Lower lobe of right lung (tissue), 2 donors: ENCODE results near the gene GUK1. TPM values are rescaled to one million over a fixed set of nuclear protein-coding genes. Genes with fewer than 3 reads are reported as not detected.
"Not testable (repeated sequence)": the region's sequence is repeated elsewhere in the genome, so short reads cannot be mapped to it uniquely, and the experiment has no call there.

Source experiments
- ATAC-seq, 2 donors: fragments of 200-7000 bp; cut with Tn5 transposase; one replicate each; pipeline ENCODE4 v1.9.1; 2020 to 2022; ENCODE audit warnings: mild to moderate bottlenecking in 2 of 2, moderate library complexity in 2 of 2
- DNase-seq: peaks from one replicate; pipeline ENCODE4 v3.0.0-alpha.2; 2020
- H3K27ac ChIP-seq: fragments of 200-600 bp; one replicate; pipeline ENCODE4 v1.8.0; 2022
- H3K27me3 ChIP-seq: fragments of 200-600 bp; one replicate; pipeline ENCODE4 v1.8.0; 2022; ENCODE audit warnings: low read depth
- H3K36me3 ChIP-seq: fragments of 200-600 bp; one replicate; pipeline ENCODE4 v1.8.0; 2022; ENCODE audit warnings: mild to moderate bottlenecking
- H3K4me1 ChIP-seq: fragments of 200-600 bp; one replicate; pipeline ENCODE4 v1.8.0; 2022
- H3K4me3 ChIP-seq: fragments of 200-600 bp; one replicate; pipeline ENCODE4 v1.8.0; 2022; ENCODE audit warnings: mild to moderate bottlenecking
- H3K9me3 ChIP-seq: fragments of 200-600 bp; one replicate; pipeline ENCODE4 v1.8.0; 2022
- intact Hi-C: fragments of 100-400 bp; cut with DNase I; formaldehyde crosslinking; loops from one replicate; pipeline ENCODE4 v1.11.0; 2022
- total RNA-seq: library from RNA; stranded (reverse); fragmentation: NEBNext Ultra II Directional; extraction: Animal tissue kit (Norgen Biotek cat#: 25700); gene quantifications from one replicate; pipeline ENCODE4 v1.2.1, GENCODE V29; 2021
- TF ChIP-seq, protein P1 (sequence below): fragments of 200-600 bp; IDR thresholded peaks from one replicate; pipeline ENCODE4 v1.8.0; 2022; ENCODE audit warnings: antibody characterized with exemption, mild to moderate bottlenecking
- donor health status: DM: no; HTN: yes; CAD: no; lungs with severe emphysema.

Gene GUK1
- total RNA-seq, 1 donor from 2014 or later, result 192 TPM

DNA sequence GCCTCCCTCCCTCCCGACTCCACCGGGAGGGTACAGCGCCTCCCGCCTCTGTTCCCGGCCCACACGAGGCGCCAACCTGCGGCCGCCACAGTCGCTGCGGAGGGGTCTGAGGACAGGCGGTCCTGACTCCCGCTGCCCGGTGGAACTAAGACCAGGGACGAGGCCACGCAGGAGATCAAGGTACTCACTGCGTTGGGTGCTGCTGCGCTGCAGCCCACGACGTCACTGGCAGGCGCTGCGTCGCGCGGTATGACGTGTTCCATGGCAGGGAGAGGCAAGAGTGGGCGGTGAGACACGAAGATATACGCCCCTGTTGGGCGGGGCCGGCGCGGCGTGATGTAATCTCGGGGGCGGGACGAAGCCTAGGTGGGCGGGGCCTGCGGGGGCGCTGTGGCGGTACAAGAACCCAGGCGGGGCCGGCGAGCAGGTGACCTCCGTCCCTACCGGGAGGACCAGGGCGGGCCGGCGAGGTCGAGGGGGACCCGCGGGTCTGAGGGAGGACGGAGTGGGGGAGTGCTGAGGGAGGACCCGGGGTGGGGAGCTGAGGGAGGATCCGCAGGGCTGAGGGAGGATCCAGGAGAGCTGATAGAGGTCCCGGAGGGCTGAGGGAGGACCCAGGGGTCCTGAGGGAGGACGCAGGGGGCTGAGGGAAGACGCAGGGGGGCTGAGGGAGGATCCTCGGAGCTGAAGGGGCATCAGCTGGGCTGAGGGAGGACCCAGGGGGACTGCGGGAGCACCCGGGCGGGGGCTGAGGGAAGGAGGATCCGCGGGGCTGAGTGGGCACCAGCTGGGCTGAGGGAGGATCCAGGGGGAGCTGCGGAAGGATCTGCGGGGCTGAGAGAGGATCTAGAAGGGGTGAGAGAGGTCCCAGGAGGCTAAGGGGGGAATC is 30.8 kb upstream of the GUK1 start, which contains the start of gene MRPL55:
Gene MRPL55 (minus strand): TSS at position 227 of the 889 bp plus-strand sequence. CDS start 1,039 bp downstream, outside the sequence.
- Histone ChIP-seq H3K9me3 (no peaks in the 10 kb centered on the region), H3K27me3 (no peaks in the 10 kb centered on the region), H3K4me3 (peak within 1 kb of the TSS; percentile 78), H3K27ac (peak within 1 kb of the TSS; percentile 92), H3K4me1 (peaks cover 22% of the 10 kb centered on the region), H3K36me3 (peaks cover 23% of the 10 kb centered on the region)
- DNase-seq, result peak; percentile 97
- peak; percentile 97 to 99 for ATAC-seq
- TF ChIP-seq, protein P1, sequence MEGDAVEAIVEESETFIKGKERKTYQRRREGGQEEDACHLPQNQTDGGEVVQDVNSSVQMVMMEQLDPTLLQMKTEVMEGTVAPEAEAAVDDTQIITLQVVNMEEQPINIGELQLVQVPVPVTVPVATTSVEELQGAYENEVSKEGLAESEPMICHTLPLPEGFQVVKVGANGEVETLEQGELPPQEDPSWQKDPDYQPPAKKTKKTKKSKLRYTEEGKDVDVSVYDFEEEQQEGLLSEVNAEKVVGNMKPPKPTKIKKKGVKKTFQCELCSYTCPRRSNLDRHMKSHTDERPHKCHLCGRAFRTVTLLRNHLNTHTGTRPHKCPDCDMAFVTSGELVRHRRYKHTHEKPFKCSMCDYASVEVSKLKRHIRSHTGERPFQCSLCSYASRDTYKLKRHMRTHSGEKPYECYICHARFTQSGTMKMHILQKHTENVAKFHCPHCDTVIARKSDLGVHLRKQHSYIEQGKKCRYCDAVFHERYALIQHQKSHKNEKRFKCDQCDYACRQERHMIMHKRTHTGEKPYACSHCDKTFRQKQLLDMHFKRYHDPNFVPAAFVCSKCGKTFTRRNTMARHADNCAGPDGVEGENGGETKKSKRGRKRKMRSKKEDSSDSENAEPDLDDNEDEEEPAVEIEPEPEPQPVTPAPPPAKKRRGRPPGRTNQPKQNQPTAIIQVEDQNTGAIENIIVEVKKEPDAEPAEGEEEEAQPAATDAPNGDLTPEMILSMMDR, result no peak
- intact Hi-C loops, result no loop called here

DNA sequence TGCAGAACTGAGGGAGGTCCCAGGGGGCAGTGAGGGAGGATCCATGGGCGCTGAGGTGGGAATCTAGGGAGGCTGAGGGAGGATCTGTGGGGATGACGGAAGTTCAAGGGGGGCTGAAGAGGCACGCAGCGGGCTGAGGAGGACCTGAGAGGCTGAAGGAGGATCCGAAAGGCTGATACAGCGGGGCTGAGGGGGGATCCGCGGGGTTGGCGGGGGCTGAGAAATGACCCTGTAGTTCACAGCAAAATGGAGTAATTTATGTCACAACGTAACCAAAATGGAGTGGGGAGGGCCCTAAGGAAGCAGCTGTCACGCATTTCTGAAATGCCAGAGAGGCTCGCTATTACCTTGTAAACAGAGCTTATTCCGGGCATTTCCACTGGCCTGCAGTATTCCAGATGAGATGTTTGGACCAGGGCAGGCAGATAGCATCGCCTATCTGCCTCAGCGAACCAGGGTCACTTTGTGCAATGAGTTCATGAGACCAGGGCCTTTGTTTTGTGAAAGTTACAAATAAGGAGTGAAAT is 30.1 kb upstream of the GUK1 start:
- Histone ChIP-seq H3K4me3 (peak overlapping the region; percentile 78), H3K27ac (peak overlapping the region; percentile 92), H3K4me1 (peaks cover 22% of the 10 kb centered on the region), H3K27me3 (no peaks in the 10 kb centered on the region), H3K36me3 (peaks cover 23% of the 10 kb centered on the region), H3K9me3 (no peaks in the 10 kb centered on the region)
- intact Hi-C loops, result no loop called here
- TF ChIP-seq, protein P1, result no peak
- ATAC-seq (peak; percentile 12 to 52), DNase-seq (no peak)

DNA sequence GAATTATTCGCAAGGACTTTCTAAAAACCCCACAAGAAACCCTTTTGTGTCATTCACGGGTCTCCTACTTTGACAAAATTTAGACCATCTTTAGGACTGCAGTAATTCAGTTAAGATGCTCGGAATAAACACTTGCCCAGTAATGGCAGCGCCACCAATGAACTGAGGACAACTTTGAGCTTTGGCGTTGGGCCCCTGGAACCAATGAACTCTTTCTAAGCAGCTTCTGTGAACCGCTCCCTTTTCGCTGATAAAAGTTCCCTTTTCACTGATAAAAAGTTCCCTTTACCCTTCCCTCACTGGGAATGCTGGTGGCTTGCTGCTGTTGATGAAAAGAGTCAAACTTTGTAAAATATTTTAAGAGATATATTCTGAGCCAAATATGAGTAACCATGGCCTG is 29.5 kb upstream of the GUK1 start:
- Histone ChIP-seq H3K27ac (peak overlapping the region; percentile 92), H3K36me3 (peaks cover 23% of the 10 kb centered on the region), H3K4me3 (no peak overlapping the region), H3K27me3 (no peaks in the 10 kb centered on the region), H3K9me3 (no peaks in the 10 kb centered on the region), H3K4me1 (peaks cover 22% of the 10 kb centered on the region)
- ATAC-seq, result no peak
- intact Hi-C loops, result no loop called here
- DNase-seq, result no peak
- TF ChIP-seq, protein P1, result no peak

DNA sequence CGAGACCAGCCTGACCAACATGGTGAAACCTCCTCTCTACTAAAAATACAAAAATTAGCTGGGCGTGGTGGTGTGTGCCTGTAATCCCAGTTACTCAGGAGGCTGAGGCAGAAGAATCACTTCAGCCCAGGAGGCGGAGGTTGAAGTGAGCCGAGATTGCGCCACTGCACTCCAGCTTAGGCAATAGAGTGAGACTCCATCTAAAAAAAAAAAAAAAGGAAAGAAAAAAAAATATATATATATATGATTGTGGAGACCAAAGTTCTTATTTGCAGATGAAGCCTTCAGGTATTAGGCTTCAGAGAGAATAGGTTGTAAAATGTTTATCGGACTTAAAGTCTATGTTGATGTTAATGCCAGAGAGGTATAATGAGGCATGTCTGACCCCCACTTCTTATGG is 28.8 kb upstream of the GUK1 start:
- intact Hi-C loops, H3K4me3 ChIP-seq, ATAC-seq, H3K9me3 ChIP-seq, H3K27me3 ChIP-seq, DNase-seq: not testable (repeated sequence)
- H3K27ac ChIP-seq, result peak overlapping the region; percentile 92
- H3K36me3 ChIP-seq, result peaks cover 15% of the 10 kb centered on the region
- H3K4me1 ChIP-seq, result peaks cover 22% of the 10 kb centered on the region

DNA sequence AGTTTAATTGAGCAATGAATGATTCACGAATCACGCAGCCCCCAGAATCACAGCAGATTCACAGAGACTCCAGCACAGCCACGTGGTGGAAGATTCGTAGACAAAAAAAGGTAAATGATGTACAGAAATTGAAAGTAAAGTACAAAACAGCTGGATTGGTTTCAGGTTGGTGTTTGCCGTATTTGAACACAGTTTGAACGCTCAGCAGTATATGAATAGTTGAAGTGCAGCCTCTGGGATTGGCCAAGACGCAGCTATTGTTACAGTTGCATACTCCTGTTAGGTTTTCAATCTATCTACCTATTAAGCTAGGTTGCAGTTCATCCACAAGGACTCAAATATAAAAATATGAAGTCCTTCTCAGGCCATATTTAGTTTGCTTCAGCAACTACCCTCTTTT is 27.9 kb upstream of the GUK1 start:
- no peak for DNase-seq
- H3K36me3 ChIP-seq, result peaks cover 7% of the 10 kb centered on the region
- peaks cover 22% of the 10 kb centered on the region for H3K4me1 ChIP-seq
- intact Hi-C loops, result no loop called here
- H3K27ac ChIP-seq, result no peak overlapping the region
- no peaks in the 10 kb centered on the region for H3K9me3 ChIP-seq
- H3K27me3 ChIP-seq, result no peaks in the 10 kb centered on the region
- H3K4me3 ChIP-seq, result no peak overlapping the region
- ATAC-seq, result no peak
- TF ChIP-seq, protein P1, result no peak

DNA sequence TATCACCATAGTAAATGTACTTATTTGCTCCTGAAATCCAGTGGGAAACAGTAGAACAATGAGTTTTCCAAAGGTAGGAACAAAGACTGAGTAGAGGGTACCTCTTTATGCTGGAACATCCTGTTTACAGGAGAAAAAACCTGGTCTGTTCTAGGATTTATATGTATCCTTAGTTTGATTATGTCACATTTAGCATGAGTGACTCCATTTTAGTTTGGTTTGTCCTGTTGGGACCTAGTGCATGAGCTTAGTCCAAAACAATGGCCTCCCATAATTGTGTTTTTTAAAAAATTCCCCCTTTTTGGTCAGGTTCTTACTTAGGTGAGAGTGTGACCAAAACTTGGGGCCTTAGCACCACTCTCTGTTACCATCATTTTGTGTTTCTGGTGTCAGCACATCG is 27.5 kb upstream of the GUK1 start:
- DNase-seq, result no peak
- intact Hi-C loops, result no loop called here
- peaks cover 20% of the 10 kb centered on the region for H3K4me1 ChIP-seq
- H3K4me3 ChIP-seq, result no peak overlapping the region
- H3K9me3 ChIP-seq, result no peaks in the 10 kb centered on the region
- no peak overlapping the region for H3K27ac ChIP-seq
- H3K27me3 ChIP-seq, result no peaks in the 10 kb centered on the region
- no peak for ATAC-seq
- peaks cover 2% of the 10 kb centered on the region for H3K36me3 ChIP-seq
- TF ChIP-seq, protein P1, result no peak
